ENCODE data around the gene ATF3. TPM values are rescaled to one million over a fixed set of nuclear protein-coding genes. Genes with fewer than 3 reads are reported as not detected.

Gene ATF3
- total RNA-seq, 1 experiment from 2014 or later = 114 TPM

DNA sequence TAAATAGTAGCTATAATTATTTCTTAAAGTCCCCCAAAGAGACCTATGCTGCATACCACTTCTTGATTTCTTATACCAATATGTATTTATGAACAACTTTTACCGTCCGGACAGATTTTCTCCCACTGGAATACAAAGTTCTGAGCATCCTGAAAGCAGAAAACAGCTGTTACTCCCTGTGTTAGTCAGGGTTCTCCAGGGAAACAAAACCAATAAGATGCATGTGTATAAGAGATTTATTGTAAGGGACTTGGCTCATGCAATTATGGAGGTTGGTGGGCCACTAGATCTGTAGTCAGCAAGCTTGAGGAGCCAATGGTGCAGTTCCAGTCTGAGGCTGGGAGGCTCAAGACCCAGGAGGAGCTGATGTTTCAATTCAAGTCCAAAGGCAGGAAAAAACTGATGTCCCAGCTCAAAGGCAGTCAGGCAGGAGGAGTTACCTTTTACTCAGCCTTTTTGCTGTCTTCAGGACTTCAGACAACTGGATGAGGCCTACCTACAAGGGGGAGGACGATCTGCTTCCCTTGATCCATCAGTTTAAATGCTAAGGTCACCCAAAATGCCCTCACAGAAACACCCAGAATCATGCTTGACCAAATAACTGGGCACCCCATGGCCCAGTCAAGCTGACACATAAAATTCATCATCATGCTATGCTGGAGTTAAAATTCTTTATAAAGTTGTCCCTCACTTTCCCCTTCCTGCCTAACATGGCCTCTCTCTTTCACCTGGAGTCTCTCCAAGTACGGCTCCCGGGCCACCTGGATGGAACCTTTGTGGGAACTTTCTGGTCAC, 24.3 kb upstream of the ATF3 start:
- POLR2A ChIA-PET = interaction anchor here (1.1 kb wide), 2 partner anchors 17 to 56 kb away, joined by 3 to 4 read pairs; no protein-coding TSS in a partner anchor
- Mint-ChIP-seq H3K36me3 (ENCODE audit: insufficient read depth, unreplicated experiment) (no peaks in the 10 kb centered on the region), H3K9me3 (ENCODE audit: unreplicated experiment) (no peaks in the 10 kb centered on the region), H3K27me3 (ENCODE audit: insufficient read depth, unreplicated experiment) (peaks cover 34% of the 10 kb centered on the region), H3K4me1 (ENCODE audit: insufficient read depth, unreplicated experiment) (peaks cover 10% of the 10 kb centered on the region), H3K27ac (ENCODE audit: low read depth, unreplicated experiment) (no peak overlapping the region), H3K4me3 (ENCODE audit: unreplicated experiment) (no peak overlapping the region)
- CTCF ChIA-PET = interaction anchor here (0.6 to 2.2 kb wide), 4 partner anchors 13 to 107 kb away, joined by 3 to 8 read pairs (median 6); no protein-coding TSS in a partner anchor
- BruUV-seq (replicated peaks) = no TSS peak
- intact Hi-C loops (cut with micrococcal nuclease) = no loop called here
- TF ChIP-seq, protein P1, sequence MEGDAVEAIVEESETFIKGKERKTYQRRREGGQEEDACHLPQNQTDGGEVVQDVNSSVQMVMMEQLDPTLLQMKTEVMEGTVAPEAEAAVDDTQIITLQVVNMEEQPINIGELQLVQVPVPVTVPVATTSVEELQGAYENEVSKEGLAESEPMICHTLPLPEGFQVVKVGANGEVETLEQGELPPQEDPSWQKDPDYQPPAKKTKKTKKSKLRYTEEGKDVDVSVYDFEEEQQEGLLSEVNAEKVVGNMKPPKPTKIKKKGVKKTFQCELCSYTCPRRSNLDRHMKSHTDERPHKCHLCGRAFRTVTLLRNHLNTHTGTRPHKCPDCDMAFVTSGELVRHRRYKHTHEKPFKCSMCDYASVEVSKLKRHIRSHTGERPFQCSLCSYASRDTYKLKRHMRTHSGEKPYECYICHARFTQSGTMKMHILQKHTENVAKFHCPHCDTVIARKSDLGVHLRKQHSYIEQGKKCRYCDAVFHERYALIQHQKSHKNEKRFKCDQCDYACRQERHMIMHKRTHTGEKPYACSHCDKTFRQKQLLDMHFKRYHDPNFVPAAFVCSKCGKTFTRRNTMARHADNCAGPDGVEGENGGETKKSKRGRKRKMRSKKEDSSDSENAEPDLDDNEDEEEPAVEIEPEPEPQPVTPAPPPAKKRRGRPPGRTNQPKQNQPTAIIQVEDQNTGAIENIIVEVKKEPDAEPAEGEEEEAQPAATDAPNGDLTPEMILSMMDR (IDR thresholded peaks at IDR 0.05; ENCODE audit: unreplicated experiment) = no peak
- no peak for DNase-seq (ENCODE audit: unreplicated experiment)

DNA sequence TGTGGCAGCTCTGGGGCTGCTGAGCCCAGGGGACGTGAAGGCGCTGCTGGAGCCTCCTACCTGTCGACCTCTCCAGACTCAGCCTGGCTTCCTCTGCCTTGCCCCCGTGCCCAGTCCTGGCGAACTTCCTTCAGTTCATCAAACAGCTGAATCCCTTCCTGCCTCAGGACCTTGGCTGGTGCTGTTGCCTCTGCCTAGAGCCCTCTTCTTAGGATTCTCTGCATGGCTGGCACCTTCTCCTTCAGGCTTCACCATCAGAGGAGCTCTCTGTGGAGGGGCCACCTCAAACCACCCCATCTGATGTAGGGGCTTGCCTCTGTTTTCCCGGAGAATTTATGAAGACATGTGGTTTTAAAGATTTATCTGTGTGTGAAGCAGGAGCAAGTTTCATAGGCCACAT, 23.4 kb upstream of the ATF3 start:
- Mint-ChIP-seq H3K9me3 (ENCODE audit: unreplicated experiment) (no peaks in the 10 kb centered on the region), H3K4me3 (ENCODE audit: unreplicated experiment) (no peak overlapping the region), H3K4me1 (ENCODE audit: insufficient read depth, unreplicated experiment) (peaks cover 9% of the 10 kb centered on the region), H3K27ac (ENCODE audit: low read depth, unreplicated experiment) (no peak overlapping the region), H3K36me3 (ENCODE audit: insufficient read depth, unreplicated experiment) (no peaks in the 10 kb centered on the region), H3K27me3 (ENCODE audit: insufficient read depth, unreplicated experiment) (peaks cover 38% of the 10 kb centered on the region)
- BruUV-seq (replicated peaks) = no TSS peak
- intact Hi-C loops (cut with micrococcal nuclease) = no loop called here
- CTCF ChIA-PET = interaction anchor here (0.7 to 3.2 kb wide), 4 partner anchors 10 to 129 kb away, joined by 3 to 13 read pairs (median 7); no protein-coding TSS in a partner anchor
- TF ChIP-seq, protein P1 (IDR thresholded peaks at IDR 0.05; ENCODE audit: unreplicated experiment) = no peak
- DNase-seq (ENCODE audit: unreplicated experiment) = no peak
- POLR2A ChIA-PET = no interaction called here

DNA sequence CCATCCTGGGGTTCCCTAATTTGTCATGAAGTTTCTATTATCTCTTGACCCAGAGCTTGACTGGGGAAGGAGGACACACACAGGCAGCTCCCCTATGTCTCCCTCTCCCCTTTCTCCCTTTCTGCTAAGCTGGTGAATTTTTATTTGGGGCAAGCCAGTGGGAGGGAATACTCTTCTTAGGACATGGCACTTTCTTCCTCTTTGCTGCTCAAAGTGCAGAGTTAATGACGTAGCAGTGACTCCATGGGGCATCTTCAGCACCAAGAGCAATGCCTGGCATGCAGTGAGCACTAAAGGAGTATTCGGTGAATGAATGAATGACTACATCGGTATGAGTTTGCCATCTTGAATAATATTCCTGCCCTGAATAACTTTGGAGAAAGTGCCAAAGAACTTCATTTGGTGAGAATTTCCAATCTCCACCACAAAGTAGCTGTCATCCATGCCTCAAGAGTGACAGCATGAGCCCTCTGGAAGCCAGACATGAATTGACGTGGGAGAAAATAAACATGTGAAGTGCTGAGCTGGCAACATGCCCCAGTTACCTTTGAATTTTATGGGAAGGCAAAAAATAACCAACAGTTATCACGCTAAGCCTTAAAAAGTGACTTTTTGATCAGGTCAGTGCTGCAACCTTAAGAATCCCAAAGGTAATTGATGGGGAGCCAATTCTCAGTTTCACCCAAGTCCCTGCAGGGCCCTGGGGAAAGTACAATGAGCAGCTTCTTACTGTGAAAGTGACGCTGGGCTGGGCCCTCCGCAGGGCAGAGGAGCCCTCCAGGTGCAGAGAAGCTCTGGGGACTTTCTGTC, 22.1 kb upstream of the ATF3 start:
- Mint-ChIP-seq H3K36me3 (ENCODE audit: insufficient read depth, unreplicated experiment) (no peaks in the 10 kb centered on the region), H3K27ac (ENCODE audit: low read depth, unreplicated experiment) (no peak overlapping the region), H3K4me1 (ENCODE audit: insufficient read depth, unreplicated experiment) (peaks cover 6% of the 10 kb centered on the region), H3K4me3 (ENCODE audit: unreplicated experiment) (no peak overlapping the region), H3K27me3 (ENCODE audit: insufficient read depth, unreplicated experiment) (peaks cover 38% of the 10 kb centered on the region), H3K9me3 (ENCODE audit: unreplicated experiment) (no peaks in the 10 kb centered on the region)
- no TSS peak for BruUV-seq (replicated peaks)
- TF ChIP-seq, protein P1 (IDR thresholded peaks at IDR 0.05; ENCODE audit: unreplicated experiment) = no peak
- DNase-seq (ENCODE audit: unreplicated experiment) = no peak
- ChIA-PET CTCF (interaction anchor here (0.7 to 5.2 kb wide), 7 partner anchors 9 to 131 kb away, joined by 3 to 32 read pairs (median 6); no protein-coding TSS in a partner anchor), POLR2A (interaction anchor here (0.6 to 2.2 kb wide), 4 partner anchors 10 to 82 kb away, joined by 3 to 6 read pairs (median 4); no protein-coding TSS in a partner anchor)
- intact Hi-C loops (cut with micrococcal nuclease) = no loop called here

Data from MCF 10A (cell line).